NOMO-1 treated with dmso at 0.1 percent for 144 hours (cell line): Measurements from ENCODE around the gene PLS1.

Experiments used
- DNase-seq: peaks from one replicate; lab custom pipeline; 2025; ENCODE audit not compliant: unreplicated experiment; lab: John Stamatoyannopoulos, UW

PLS1 gene

DNA sequence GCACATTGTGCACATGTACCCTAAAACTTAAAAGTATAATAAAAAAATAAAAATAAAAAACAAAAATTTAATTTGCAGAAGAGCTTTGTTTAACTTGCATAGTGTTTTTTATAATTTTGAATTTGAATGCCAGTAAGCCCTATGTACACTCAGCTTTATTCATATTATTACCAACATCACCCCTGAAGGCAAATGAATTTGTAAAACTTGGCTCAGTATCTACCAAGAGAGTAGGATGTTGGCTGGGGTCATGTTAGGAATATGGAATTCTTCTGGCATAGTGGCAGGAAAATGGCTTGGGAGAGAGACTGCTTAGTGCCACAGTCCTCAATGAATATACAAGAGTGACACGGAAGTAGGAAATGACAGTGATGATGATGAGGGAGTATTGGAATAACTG lies 158.3 kb downstream of the PLS1 start:
- DNase-seq: no peak
